Skeletal muscle satellite cell (primary cell): Measurements from ENCODE around the gene KIF5A.

ENCODE experiments used
- H3K27me3 ChIP-seq: 2 replicates; pipeline ENCODE4 v1.7.0; 2013; ENCODE audit warnings: low read length; ENCODE audit not compliant: control insufficient read depth, insufficient read depth
- H3K36me3 ChIP-seq: 2 replicates; pipeline ENCODE4 v1.7.0; 2013; ENCODE audit warnings: mild to moderate bottlenecking, control low read depth, low read length; ENCODE audit not compliant: insufficient read depth
- H3K4me1 ChIP-seq: 2 replicates; pipeline ENCODE4 v1.7.0; 2013; ENCODE audit warnings: low read length; ENCODE audit not compliant: control insufficient read depth, insufficient read depth
- H3K4me2 ChIP-seq: 2 replicates; pipeline ENCODE4 v1.7.0; 2013; ENCODE audit warnings: mild to moderate bottlenecking, low read length
- H3K4me3 ChIP-seq: 2 replicates; pipeline ENCODE4 v1.7.0; 2013; ENCODE audit warnings: low read length
- H3K9ac ChIP-seq: 2 replicates; pipeline ENCODE4 v1.7.0; 2013; ENCODE audit warnings: mild to moderate bottlenecking, low read depth, low read length, moderate library complexity
- H3K9me3 ChIP-seq: replicated peaks from 2 replicates; pipeline ENCODE4 v1.7.0; 2013; ENCODE audit warnings: mild to moderate bottlenecking, control low read depth, low read length

The KIF5A gene

DNA sequence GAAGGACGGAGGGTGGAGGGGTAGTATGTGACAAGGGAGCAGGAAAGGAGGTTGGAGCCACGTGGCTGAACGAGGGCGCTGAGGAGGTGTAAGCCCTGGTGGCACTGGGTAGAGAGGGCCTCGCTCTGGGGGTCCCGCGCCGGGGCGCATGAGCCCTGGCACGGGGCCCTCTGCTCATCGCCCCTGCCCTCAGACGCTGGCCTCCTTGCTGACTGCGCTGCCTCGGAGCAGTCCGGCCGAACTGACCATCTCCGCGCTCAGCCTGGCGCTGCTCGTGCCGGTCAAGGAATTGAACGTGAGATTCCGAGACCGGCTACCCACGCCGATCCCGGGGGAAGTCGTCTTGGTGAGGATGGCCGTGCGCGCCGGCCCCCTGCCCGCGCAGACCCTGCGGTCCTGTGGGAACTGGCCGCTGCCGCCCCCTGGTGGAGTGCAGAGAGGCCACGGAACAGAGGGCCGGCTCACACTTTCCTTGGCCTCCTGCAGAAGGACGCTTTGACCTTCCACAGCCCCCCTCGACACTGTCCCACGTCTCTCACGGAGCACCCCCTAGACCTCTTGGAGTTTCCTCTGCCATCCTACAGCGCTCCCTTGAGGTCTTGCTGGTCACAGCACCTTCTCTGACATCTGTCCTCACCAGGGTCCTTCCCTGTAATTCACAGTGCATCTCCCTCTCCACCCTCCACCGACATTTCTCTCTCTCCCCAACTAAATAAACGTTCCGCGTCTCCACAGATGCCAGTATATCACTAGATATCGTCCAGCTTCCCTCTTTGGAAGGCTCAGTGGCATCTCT, 71.9 kb downstream of the KIF5A start:
- Histone ChIP-seq H3K9me3 (no peaks in the 10 kb centered on the region), H3K4me2 (peak overlapping the region; percentile 95), H3K4me1 (peaks cover 9% of the 10 kb centered on the region), H3K27me3 (peaks cover 86% of the 10 kb centered on the region), H3K36me3 (no peaks in the 10 kb centered on the region), H3K4me3 (peak overlapping the region; percentile 72), H3K9ac (no peak overlapping the region)

DNA sequence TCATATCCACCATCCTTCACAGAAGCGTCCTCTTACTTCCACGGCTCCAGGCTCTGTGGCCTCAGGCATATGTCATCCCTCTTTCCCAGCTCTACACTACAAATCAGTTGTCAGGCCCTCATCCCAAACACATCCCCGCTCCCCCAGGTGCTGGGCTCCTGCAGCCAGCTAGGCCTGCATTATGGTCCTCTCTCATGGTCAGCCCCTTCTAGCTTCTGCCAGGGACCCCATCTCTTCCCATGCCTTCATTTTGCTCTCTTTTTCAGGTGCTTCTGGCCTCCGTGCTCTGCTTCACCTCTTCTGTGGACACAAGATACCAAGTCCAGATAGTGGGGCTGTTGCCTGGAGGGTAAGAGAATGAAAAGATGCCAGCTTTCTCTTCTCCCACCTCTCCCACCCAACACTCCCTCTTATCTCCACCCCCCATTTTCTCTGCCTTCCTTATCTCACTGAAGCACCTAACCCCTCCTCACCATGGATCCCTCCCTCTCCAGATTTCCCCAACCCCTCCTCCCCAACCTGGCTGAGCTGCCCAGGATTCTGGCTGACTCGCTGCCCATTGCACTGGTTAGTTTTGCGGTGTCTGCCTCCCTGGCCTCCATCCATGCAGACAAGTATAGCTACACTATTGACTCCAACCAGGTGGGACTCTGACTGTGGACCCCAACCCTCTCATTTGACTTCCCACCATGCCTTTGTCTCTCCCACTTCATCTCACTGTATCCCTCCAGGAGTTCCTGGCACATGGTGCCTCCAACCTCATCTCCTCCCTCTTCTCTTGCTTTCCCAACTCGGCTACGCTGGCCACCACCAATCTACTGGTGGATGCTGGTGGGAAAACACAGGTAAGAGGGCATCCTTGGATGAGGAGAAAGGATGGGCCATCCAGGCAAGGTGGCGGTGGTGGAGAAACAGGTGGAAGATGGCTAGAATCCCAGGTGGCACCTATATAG, 72.7 kb downstream of the KIF5A start:
- peaks cover 90% of the 10 kb centered on the region for H3K27me3 ChIP-seq

DNA sequence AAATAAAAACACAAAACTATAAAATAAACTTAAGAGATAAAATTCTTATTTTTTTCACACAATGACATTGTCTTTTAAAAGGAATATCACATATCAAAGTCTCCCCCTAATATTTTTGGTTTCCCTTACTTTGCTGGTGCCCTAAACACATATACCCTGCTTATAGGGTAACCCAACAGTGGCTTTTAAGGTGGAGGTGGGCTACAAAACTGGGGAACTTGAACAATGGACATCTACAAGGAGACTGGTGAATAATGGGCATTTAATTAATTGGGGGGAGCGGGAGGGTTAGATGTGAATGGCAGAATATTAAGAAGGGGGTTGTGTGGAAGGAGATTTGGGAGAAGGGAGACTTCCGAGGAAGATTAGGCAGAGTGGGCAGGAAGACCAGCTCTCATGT, 73.5 kb downstream of the KIF5A start:
- no peak overlapping the region for H3K4me2 ChIP-seq
- H3K4me1 ChIP-seq: peaks cover 9% of the 10 kb centered on the region
- H3K9me3 ChIP-seq: no peaks in the 10 kb centered on the region
- H3K9ac ChIP-seq: no peak overlapping the region
- H3K36me3 ChIP-seq: no peaks in the 10 kb centered on the region
- no peak overlapping the region for H3K4me3 ChIP-seq
- H3K27me3 ChIP-seq: peaks cover 95% of the 10 kb centered on the region

More for the DNA sequence above, 72.7 kb downstream of the KIF5A start:
- Histone ChIP-seq H3K4me2 (peak overlapping the region; percentile 95), H3K4me1 (peaks cover 9% of the 10 kb centered on the region), H3K9me3 (no peaks in the 10 kb centered on the region), H3K9ac (no peak overlapping the region), H3K4me3 (no peak overlapping the region), H3K36me3 (no peaks in the 10 kb centered on the region)

DNA sequence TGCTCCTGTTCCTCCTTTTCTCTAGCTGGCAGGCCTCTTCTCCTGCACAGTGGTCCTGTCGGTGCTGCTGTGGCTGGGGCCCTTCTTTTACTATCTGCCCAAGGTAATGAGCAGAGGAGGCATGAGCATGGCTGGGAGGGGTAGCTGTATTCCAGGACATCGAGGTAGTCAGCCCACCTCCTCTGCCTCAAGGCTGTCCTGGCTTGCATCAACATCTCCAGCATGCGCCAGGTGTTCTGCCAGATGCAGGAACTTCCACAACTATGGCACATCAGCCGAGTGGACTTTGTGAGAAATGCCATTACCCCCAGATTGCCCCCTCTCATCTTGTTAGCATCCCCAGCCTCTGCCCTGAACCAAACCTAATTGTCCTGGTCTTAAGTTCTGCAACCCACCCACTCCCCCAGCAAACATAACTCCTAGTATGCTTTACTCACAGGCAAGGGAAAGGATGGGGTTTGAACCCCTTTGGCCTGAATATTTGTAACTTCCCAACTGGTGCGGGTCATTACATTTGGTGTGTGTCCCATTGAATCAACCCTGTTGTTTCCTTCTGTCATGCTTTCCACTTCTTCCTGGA, 74.1 kb downstream of the KIF5A start:
- no peak overlapping the region for H3K4me3 ChIP-seq
- peaks cover 93% of the 10 kb centered on the region for H3K27me3 ChIP-seq

DNA sequence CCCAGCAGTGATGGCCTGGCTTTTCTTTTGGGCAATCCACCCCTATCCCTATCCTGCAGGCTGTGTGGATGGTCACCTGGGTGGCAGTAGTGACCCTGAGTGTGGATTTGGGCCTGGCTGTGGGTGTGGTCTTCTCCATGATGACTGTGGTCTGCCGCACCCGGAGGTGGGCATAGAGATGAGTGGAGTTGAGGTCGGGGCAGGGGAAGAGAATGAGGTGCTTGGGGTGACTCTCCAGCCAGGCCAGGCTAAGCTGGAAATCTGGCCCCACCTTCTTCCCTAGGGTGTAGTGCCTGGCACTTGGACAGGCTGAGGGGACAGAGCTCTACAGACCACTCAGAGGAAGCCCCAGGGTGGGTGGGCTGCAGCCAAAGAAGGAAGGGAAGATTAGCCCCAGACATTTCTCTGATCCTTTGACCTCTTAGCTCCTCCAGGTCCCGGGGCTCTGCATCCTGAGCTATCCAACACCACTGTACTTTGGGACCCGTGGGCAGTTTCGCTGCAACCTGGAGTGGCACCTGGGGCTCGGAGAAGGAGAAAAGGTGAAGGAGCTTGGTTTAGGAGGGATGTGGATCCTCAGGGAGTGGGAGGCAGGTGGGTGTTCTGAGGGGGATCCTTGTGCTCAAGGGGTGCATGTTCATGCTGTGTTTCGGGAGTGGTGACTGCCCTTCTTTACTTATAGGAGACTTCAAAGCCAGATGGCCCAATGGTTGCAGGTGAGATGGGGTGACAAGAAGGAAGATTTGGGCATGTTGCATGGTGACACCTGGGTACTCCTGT, 74.8 kb downstream of the KIF5A start:
- Histone ChIP-seq H3K27me3 (peaks cover 85% of the 10 kb centered on the region), H3K9me3 (no peaks in the 10 kb centered on the region), H3K36me3 (no peaks in the 10 kb centered on the region), H3K4me3 (no peak overlapping the region), H3K9ac (no peak overlapping the region), H3K4me2 (no peak overlapping the region), H3K4me1 (peaks cover 9% of the 10 kb centered on the region)

More for the DNA sequence above, 74.1 kb downstream of the KIF5A start:
- Histone ChIP-seq H3K9me3 (no peaks in the 10 kb centered on the region), H3K9ac (no peak overlapping the region), H3K4me1 (peaks cover 9% of the 10 kb centered on the region), H3K36me3 (no peaks in the 10 kb centered on the region), H3K4me2 (no peak overlapping the region)

DNA sequence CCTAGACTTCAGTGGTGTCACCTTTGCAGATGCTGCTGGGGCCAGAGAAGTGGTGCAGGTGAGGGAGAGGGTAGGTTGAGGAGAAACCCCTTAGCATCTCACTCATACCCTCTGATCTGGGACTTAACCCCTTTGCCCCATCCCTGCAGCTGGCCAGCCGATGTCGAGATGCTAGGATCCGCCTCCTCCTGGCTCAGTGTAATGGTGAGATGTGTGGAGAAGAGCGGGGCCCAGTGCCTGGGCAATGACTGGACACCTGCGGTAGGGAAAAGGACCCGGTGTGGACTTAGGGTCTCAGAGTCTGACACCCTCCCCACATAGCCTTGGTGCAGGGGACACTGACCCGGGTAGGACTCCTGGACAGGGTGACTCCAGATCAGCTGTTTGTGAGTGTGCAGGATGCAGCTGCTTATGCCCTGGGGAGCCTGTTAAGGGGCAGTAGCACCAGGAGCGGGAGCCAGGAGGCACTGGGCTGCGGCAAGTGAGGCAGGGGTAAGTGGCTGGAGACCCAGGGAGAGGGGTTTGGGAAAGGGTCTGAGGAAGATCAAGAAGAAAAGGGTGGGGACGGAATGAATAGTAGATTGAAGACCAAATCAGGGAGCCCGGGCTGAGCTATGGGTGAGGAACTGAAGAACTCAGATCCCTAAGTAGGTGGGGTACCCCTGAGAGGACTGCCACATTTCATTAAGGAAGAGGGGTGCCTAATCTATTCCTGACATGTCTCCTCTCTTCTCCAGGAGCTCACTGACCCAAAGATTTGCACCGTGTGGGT, 75.6 kb downstream of the KIF5A start:
- Histone ChIP-seq H3K9me3 (no peaks in the 10 kb centered on the region), H3K27me3 (peaks cover 81% of the 10 kb centered on the region), H3K9ac (no peak overlapping the region), H3K4me3 (no peak overlapping the region), H3K4me1 (peaks cover 9% of the 10 kb centered on the region), H3K36me3 (no peaks in the 10 kb centered on the region), H3K4me2 (no peak overlapping the region)

DNA sequence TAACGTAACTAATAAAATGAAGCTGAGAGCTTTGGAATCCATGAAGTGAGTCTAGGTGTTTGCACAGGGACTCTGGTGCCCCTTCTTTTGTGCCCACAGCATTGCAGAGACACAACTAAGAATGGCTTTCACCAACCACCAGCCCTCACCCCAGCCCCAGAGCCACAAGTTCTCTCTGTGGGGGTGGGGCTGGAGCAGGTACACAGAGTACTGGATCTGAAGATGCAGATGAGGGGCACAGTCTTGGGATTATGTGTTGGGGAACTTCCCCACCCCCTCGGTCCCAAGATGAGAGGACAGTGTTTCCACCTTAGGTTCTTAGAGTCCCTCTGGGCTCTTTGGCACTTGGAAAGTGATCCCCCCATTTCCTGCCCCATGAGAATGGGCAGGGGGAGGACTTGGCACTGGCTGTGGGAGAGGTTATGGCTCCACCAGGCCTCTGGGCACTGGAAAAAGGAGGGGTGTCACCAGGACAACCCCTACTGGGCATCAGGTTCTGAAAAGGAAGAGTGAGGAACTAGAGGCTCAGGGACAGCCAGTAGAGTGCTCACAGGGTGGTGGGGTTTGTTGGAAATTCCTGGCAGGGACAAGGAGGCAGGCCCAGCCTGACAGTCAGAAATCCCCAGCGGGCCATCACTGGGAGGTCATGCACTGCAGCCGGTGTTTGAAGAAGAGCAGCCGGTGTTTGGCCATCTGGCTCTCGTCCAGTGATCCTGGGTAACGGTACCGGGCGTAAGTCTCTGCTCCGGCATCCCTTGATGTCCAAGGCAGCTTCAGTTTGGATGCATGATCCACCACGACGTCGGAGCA, 76.5 kb downstream of the KIF5A start:
- Histone ChIP-seq H3K4me3 (no peak overlapping the region), H3K27me3 (peaks cover 75% of the 10 kb centered on the region), H3K9ac (no peak overlapping the region), H3K9me3 (no peaks in the 10 kb centered on the region), H3K4me1 (peaks cover 4% of the 10 kb centered on the region), H3K4me2 (no peak overlapping the region), H3K36me3 (no peaks in the 10 kb centered on the region)

DNA sequence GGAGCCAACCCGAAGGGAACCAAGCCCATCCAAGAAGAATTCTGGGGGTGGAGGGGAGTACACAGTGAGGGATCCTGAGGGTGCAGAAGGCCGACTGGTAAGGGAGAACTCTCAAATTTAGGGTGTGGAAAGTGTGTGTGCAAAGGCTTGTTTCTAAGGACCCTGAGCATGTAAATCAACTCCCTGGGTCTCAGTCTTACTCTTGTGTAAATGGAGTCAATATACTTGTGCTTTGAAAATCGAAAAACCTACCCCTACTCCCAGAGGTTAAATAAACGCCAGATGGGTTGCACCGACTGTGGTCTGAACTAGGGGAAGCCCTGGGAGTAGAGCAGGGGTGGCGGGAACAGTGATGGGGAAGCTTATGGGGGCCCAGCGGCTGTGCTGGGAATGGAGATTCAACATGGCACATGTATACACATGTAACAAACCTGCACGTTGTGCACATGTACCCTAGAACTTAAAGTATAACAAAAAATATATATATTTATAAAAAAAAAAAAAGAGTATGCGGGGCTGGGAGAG, 77.1 kb downstream of the KIF5A start:
- Histone ChIP-seq H3K9me3 (no peaks in the 10 kb centered on the region), H3K4me2 (no peak overlapping the region), H3K4me3 (no peak overlapping the region), H3K36me3 (no peaks in the 10 kb centered on the region), H3K9ac (no peak overlapping the region), H3K27me3 (peaks cover 75% of the 10 kb centered on the region), H3K4me1 (no peaks in the 10 kb centered on the region)

DNA sequence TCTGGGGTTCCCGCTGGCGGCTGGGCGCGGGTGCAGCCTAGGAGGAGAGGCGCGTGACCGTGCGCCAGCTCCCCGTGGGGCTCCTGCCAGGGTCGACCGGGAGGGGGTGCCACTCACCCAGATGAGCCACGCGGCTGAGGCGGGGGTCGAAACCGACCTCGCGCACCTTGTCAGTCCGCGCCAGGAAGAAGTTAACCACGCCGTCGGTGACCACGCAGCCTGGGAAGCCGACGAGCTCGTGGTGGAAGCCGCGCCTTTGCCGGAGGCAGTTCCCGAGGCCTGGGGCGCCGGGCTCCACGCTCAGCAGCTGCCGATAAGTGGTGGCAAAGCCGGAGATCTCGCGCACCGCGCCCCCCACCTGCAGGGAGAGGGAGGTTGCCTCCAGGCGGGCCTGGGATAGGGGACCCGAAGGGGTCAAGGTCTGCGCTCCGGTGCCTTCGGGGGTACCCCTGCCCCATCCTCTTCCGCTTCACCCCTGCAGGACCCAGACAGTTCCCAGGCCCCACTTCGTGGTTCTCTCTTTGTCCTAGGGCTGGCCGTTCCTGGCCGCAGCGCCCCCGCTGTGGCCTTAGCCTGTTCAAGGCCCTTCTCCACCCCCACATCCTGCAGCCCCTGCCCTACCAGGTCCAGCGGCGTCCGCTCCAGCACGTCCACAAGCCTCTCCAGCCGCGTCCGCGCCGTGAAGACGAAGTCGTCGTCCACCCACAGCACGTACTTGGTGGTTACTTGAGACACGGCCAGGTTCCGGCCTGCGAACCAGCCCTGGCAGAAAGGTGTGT, 77.8 kb downstream of the KIF5A start:
- Histone ChIP-seq H3K9ac (no peak overlapping the region), H3K4me2 (no peak overlapping the region), H3K4me1 (peaks cover 4% of the 10 kb centered on the region), H3K4me3 (no peak overlapping the region), H3K36me3 (no peaks in the 10 kb centered on the region), H3K9me3 (no peaks in the 10 kb centered on the region), H3K27me3 (peaks cover 72% of the 10 kb centered on the region)
